SU-DHL-6 (cell line): Measurements from ENCODE around the gene KLK13.

Source experiments
- H2AFZ ChIP-seq: fragments of 200-600 bp; sonication (generic); 2 replicates; pipeline ENCODE4 v1.6.1; 2014; ENCODE audit warnings: low read depth, mild to moderate bottlenecking, moderate library complexity, mixed read lengths, antibody characterized with exemption, low read length; ENCODE audit not compliant: severe bottlenecking
- H3F3A ChIP-seq: fragments of 200-600 bp; shearing (Covaris generic); 2 replicates; pipeline ENCODE4 v1.6.0; 2016; ENCODE audit warnings: antibody characterized with exemption, mild to moderate bottlenecking; ENCODE audit not compliant: insufficient read depth
- H3K27ac ChIP-seq: fragments of 200-600 bp; sonication (generic); 2 replicates; pipeline ENCODE4 v1.5.1; 2016; ENCODE audit warnings: low read depth, mild to moderate bottlenecking, low read length, moderate library complexity, mixed read lengths
- H3K27me3 ChIP-seq: fragments of 200-600 bp; sonication (generic), shearing (Covaris generic); 2 replicates; pipeline ENCODE4 v1.6.0; 2014; ENCODE audit warnings: mild to moderate bottlenecking, low read length
- H3K36me3 ChIP-seq: fragments of 200-600 bp; sonication (generic); 2 replicates; pipeline ENCODE4 v1.6.1; 2014; ENCODE audit warnings: mild to moderate bottlenecking, low read length, mixed read lengths
- H3K4me2 ChIP-seq: fragments of 300-600, 200-600 bp; shearing (Covaris generic), sonication (generic); 2 replicates; pipeline ENCODE4 v1.6.0; 2014; ENCODE audit warnings: low read length, low read depth, mild to moderate bottlenecking; ENCODE audit not compliant: poor library complexity, severe bottlenecking
- H3K4me3 ChIP-seq: fragments of 200-600 bp; sonication (generic); 2 replicates; pipeline ENCODE4 v1.5.1; 2014; ENCODE audit warnings: antibody characterized with exemption, low read length, mild to moderate bottlenecking, mixed read lengths; ENCODE audit not compliant: insufficient read depth, poor library complexity, severe bottlenecking
- H3K79me2 ChIP-seq: fragments of 200-600 bp; sonication (generic); 2 replicates; pipeline ENCODE4 v1.6.1; 2014; ENCODE audit warnings: mild to moderate bottlenecking, low read length, moderate library complexity; ENCODE audit not compliant: insufficient read depth
- H3K9ac ChIP-seq: fragments of 200-600 bp; sonication (generic); 2 replicates; pipeline ENCODE4 v1.7.0; 2014; ENCODE audit warnings: mild to moderate bottlenecking, low read length
- H3K9me2 ChIP-seq: fragments of 200-600 bp; sonication (generic); replicated peaks from 2 replicates; pipeline ENCODE4 v1.6.1; 2014; ENCODE audit warnings: low read length; ENCODE audit not compliant: insufficient read depth
- H3K9me3 ChIP-seq: fragments of 200-600 bp; sonication (generic); 2 replicates; pipeline ENCODE4 v1.6.1; 2014; ENCODE audit warnings: low read length, mixed read lengths; ENCODE audit not compliant: insufficient read depth
- H4K20me1 ChIP-seq: fragments of 200-600 bp; sonication (generic); 2 replicates; pipeline ENCODE4 v1.6.1; 2014; ENCODE audit warnings: low read depth, mild to moderate bottlenecking, antibody characterized with exemption, low read length, moderate library complexity, mixed read lengths
- CTCF ChIP-seq: fragments of 200-600 bp; sonication (generic); IDR thresholded peaks from one replicate; pipeline ENCODE4 v1.5.1; 2017; ENCODE audit warnings: antibody characterized with exemption, mild to moderate bottlenecking, low read length, moderate library complexity; ENCODE audit not compliant: insufficient read depth, poor library complexity, severe bottlenecking
- EZH2phosphoT487 ChIP-seq: fragments of 200-600 bp; sonication (generic), shearing (Covaris generic); conservative IDR thresholded peaks from 2 replicates; pipeline ENCODE4 v1.6.1; 2018; ENCODE audit warnings: mild to moderate bottlenecking, antibody characterized with exemption, low read length, moderate library complexity, mixed read lengths

KLK13 gene

GRCh38 chr19:51036519-51036918, 28.4 kb downstream of the KLK13 start:
- Histone ChIP-seq H3K9me2 (no peaks in the 10 kb centered on the region), H3F3A (no peaks in the 10 kb centered on the region), H2AFZ (no peak overlapping the region), H3K27ac (no peak overlapping the region), H3K79me2 (no peaks in the 10 kb centered on the region), H3K9me3 (no peaks in the 10 kb centered on the region), H3K27me3 (no peaks in the 10 kb centered on the region), H3K9ac (no peak overlapping the region), H4K20me1 (no peaks in the 10 kb centered on the region), H3K4me2 (no peak overlapping the region), H3K36me3 (no peaks in the 10 kb centered on the region), H3K4me3 (no peak overlapping the region)
- TF ChIP-seq EZH2phosphoT487 (no peak), CTCF (no peak)

DNA sequence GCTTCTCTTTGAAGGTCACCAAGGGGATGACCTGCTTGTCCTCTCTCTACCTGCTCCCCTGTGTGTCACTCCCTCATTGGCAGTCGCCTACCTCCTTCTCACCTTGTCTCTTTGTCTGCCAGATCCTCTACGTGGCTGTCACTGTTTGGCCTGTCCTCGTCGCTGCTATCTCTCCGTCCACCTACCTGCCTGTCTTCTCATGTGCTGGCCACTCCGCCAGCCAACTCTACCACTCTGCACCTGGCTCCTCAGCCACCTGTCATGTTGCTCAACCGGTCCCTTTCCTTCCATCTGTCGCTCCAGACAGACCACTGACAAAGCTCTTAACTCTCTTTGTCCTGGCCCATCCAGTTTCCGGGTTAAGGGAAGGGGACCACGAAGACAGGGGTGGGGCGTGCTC, 30.2 kb downstream of the KLK13 start, which contains the start of gene KLK12:
TSS of gene KLK12 (minus strand) at position 299 of the 400 bp plus-strand sequence. CDS start 381 bp downstream, outside the sequence.
- Histone ChIP-seq H4K20me1 (no peaks in the 10 kb centered on the region), H3K27me3 (no peaks in the 10 kb centered on the region), H3F3A (no peaks in the 10 kb centered on the region), H3K9ac (no peak within 1 kb of the TSS), H2AFZ (no peak within 1 kb of the TSS), H3K27ac (no peak within 1 kb of the TSS), H3K36me3 (no peaks in the 10 kb centered on the region), H3K4me3 (no peak within 1 kb of the TSS), H3K9me2 (no peaks in the 10 kb centered on the region), H3K9me3 (no peaks in the 10 kb centered on the region), H3K4me2 (no peak within 1 kb of the TSS), H3K79me2 (no peaks in the 10 kb centered on the region)
- TF ChIP-seq EZH2phosphoT487 (no peak), CTCF (no peak)

GRCh38 chr19:51031880-51032225, 33.0 kb downstream of the KLK13 start:
- Histone ChIP-seq H3K27ac (no peak overlapping the region), H3K9me3 (no peaks in the 10 kb centered on the region), H3F3A (no peaks in the 10 kb centered on the region), H3K79me2 (no peaks in the 10 kb centered on the region), H4K20me1 (no peaks in the 10 kb centered on the region), H2AFZ (no peak overlapping the region), H3K36me3 (no peaks in the 10 kb centered on the region), H3K9me2 (no peaks in the 10 kb centered on the region), H3K9ac (no peak overlapping the region), H3K4me3 (no peak overlapping the region), H3K27me3 (no peaks in the 10 kb centered on the region), H3K4me2 (no peak overlapping the region)
- no peak for TF ChIP-seq EZH2phosphoT487
- TF ChIP-seq CTCF, result no peak
